Hematopoietic multipotent progenitor cell (in vitro differentiated cells): ENCODE results near the gene ACADSB. TPM values are rescaled to one million over a fixed set of nuclear protein-coding genes. Genes with fewer than 3 reads are reported as not detected.

Experiments
- DNase-seq, 3 donors: peaks; one replicate each; pipeline ENCODE4 v3.0.0-alpha.2; 2011 to 2015; ENCODE audit warnings: low read depth in 2 of 3, low spot score in 2 of 3
- total RNA-seq: library from RNA; depleted of rRNA; stranded (reverse); fragments of >200 nt; gene quantifications from one replicate; pipeline ENCODE4 v1.2.3, GENCODE V29; 2012

The ACADSB gene
- total RNA-seq, 1 donor, result 3.0 TPM

GRCh38 chr10:123093489-123093888 is 84.7 kb downstream of the ACADSB start:
- no peak for DNase-seq

- no peak for DNase-seq
Measured at GRCh38 chr10:123096452-123096851, 87.6 kb downstream of the ACADSB start.

GRCh38 chr10:123097039-123097438 is 88.2 kb downstream of the ACADSB start:
- no peak for DNase-seq

- DNase-seq, result no peak
Measured at GRCh38 chr10:123100030-123100762, 91.4 kb downstream of the ACADSB start.

GRCh38 chr10:123101872-123102271 is 93.1 kb downstream of the ACADSB start:
- DNase-seq, result no peak

GRCh38 chr10:123102673-123103072 is 93.9 kb downstream of the ACADSB start:
- DNase-seq, result no peak

GRCh38 chr10:123103944-123104343 is 95.1 kb downstream of the ACADSB start:
- DNase-seq, result no peak

Other genes with a start within 250 kb of the ACADSB start
- gene CUZD1, start 163.1 kb upstream of the ACADSB start, total RNA-seq, result 0.54 TPM
- gene FAM24B, start 129.4 kb upstream of the ACADSB start, total RNA-seq, result 4.3 TPM
- not detected for gene FAM24A, start 98.4 kb upstream of the ACADSB start, total RNA-seq
- 3.0 TPM for gene C10orf88, start 54.8 kb upstream of the ACADSB start, total RNA-seq
- 5.1 TPM for gene PSTK, start 28.6 kb upstream of the ACADSB start, total RNA-seq
- gene IKZF5, start 211 bp upstream of the ACADSB start, total RNA-seq, result 4.6 TPM
- gene HMX3, start 127.0 kb downstream of the ACADSB start, total RNA-seq, result not detected
- not detected for gene HMX2, start 139.1 kb downstream of the ACADSB start, total RNA-seq
- 177 TPM for gene BUB3, start 145.4 kb downstream of the ACADSB start, total RNA-seq